Measurements from ENCODE around the gene VPS26C. TPM values are rescaled to one million over a fixed set of nuclear protein-coding genes. Genes with fewer than 3 reads are reported as not detected.

VPS26C gene
- polyA plus RNA-seq, 1 of the 3 experiments (the other 2 are of a cell fraction): 34.8 TPM

DNA sequence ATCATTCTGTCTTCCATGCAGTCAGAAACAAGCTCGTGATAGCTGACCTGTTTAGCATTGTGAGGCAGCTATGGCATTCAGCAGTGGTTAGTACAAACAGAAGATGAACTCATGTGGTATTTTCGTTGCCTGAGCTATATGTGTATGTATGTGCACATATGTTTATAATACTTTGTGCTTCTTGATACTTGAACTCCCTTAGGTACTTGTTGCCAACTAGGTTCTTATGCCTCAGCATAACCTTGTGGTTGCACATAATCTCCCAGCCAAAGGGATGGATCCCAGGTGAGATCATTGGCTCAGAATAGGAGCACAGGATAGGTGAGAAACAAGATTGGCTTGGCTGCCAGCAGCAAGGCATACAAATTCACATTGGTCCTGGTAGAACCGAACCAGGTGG is 86.1 kb downstream of the VPS26C start:
- no peak overlapping the region for H3K4me2 ChIP-seq
- no peak for DNase-seq
- H3K27me3 ChIP-seq (ENCODE audit: insufficient read depth): no peaks in the 10 kb centered on the region
- no peaks in the 10 kb centered on the region for H3K9me3 ChIP-seq
- TF ChIP-seq, protein P1, sequence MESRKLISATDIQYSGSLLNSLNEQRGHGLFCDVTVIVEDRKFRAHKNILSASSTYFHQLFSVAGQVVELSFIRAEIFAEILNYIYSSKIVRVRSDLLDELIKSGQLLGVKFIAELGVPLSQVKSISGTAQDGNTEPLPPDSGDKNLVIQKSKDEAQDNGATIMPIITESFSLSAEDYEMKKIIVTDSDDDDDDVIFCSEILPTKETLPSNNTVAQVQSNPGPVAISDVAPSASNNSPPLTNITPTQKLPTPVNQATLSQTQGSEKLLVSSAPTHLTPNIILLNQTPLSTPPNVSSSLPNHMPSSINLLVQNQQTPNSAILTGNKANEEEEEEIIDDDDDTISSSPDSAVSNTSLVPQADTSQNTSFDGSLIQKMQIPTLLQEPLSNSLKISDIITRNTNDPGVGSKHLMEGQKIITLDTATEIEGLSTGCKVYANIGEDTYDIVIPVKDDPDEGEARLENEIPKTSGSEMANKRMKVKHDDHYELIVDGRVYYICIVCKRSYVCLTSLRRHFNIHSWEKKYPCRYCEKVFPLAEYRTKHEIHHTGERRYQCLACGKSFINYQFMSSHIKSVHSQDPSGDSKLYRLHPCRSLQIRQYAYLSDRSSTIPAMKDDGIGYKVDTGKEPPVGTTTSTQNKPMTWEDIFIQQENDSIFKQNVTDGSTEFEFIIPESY (IDR thresholded peaks at IDR 0.05; ENCODE audit: borderline replicate concordance, low read depth): no peak
- TF ChIP-seq GATA2 (CRISPR knock-in tag; IDR thresholded peaks at IDR 0.05): no peak
- no peaks in the 10 kb centered on the region for H4K20me1 ChIP-seq (ENCODE audit: insufficient read depth)
- no peak overlapping the region for H2AFZ ChIP-seq (ENCODE audit: low read depth)
- ChIA-PET POLR2A (no interaction called here), CTCF (no interaction called here)
- 97% methylated on average over 3 of the region's 3 CpGs for WGBS (ENCODE audit: low lambda C conversion rate)
- H3K4me1 ChIP-seq (ENCODE audit: control insufficient read depth in 1 of 2, insufficient read depth in 2 of 2, low read depth in 1 of 2, low read length in 1 of 2): no peaks in the 10 kb centered on the region
- peaks cover 4% of the 10 kb centered on the region for H3F3A ChIP-seq (replicated peaks; ENCODE audit: insufficient read depth)
- no peak overlapping the region for H3K4me3 ChIP-seq (ENCODE audit: low read depth in 2 of 2, low read length in 1 of 2)
- peaks cover 54 to 68% of the 10 kb centered on the region in 2 experiments for H3K36me3 ChIP-seq (replicated peaks in 1 of 2; ENCODE audit: control insufficient read depth in 1 of 2, insufficient read depth in 2 of 2, low read length in 1 of 2)
- H3K9ac ChIP-seq: no peak overlapping the region
- H3K9me2 ChIP-seq: no peaks in the 10 kb centered on the region
- H3K27ac ChIP-seq (ENCODE audit: low read depth in 2 of 2, low read length in 1 of 2): no peak overlapping the region
- H3K79me2 ChIP-seq (ENCODE audit: insufficient read depth): peaks cover 11% of the 10 kb centered on the region

DNA sequence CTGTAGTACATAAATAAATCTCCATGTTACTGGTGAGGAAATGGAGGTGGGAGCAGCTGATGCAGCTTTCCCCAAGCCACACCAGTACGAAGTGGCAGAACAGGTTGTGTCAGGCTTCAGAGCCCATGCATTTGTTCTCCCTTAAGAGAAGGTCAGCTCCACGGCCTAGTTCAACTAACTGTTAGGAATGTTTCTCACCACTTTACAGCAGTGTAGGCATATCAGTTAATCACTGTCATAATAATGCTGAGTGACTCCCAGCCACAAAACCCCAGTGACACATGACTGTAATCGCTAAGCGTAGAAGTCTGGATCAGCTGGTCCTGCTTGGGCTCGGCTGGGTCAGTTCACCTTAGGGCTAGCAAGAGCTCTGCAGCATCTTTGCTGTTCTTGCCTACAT is 90.4 kb downstream of the VPS26C start:
- WGBS (ENCODE audit: low lambda C conversion rate): 96% methylated on average over 5 of the region's 5 CpGs
- Histone ChIP-seq H3K27ac (ENCODE audit: low read depth in 2 of 2, low read length in 1 of 2) (no peak overlapping the region), H3K9me2 (no peaks in the 10 kb centered on the region), H3K9me3 (no peaks in the 10 kb centered on the region), H3K27me3 (ENCODE audit: insufficient read depth) (no peaks in the 10 kb centered on the region), H3F3A (replicated peaks; ENCODE audit: insufficient read depth) (no peaks in the 10 kb centered on the region), H3K4me2 (no peak overlapping the region), H3K9ac (no peak overlapping the region), H3K4me1 (ENCODE audit: control insufficient read depth in 1 of 2, insufficient read depth in 2 of 2, low read depth in 1 of 2, low read length in 1 of 2) (no peaks in the 10 kb centered on the region; a peak in 1 of 4 replicates), H4K20me1 (ENCODE audit: insufficient read depth) (no peaks in the 10 kb centered on the region), H3K79me2 (ENCODE audit: insufficient read depth) (peaks cover 6% of the 10 kb centered on the region), H2AFZ (ENCODE audit: low read depth) (no peak overlapping the region), H3K4me3 (ENCODE audit: low read depth in 2 of 2, low read length in 1 of 2) (no peak overlapping the region), H3K36me3 (replicated peaks in 1 of 2; ENCODE audit: control insufficient read depth in 1 of 2, insufficient read depth in 2 of 2, low read length in 1 of 2) (peaks cover 50 to 74% of the 10 kb centered on the region in 2 experiments)
- TF ChIP-seq RCOR1 (IDR thresholded peaks at IDR 0.05; ENCODE audit: low read length): no peak
- no peak for TF ChIP-seq RFX5 (IDR thresholded peaks at IDR 0.05; ENCODE audit: low read length)
- TF ChIP-seq, protein P2, sequence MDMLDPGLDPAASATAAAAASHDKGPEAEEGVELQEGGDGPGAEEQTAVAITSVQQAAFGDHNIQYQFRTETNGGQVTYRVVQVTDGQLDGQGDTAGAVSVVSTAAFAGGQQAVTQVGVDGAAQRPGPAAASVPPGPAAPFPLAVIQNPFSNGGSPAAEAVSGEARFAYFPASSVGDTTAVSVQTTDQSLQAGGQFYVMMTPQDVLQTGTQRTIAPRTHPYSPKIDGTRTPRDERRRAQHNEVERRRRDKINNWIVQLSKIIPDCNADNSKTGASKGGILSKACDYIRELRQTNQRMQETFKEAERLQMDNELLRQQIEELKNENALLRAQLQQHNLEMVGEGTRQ (IDR thresholded peaks at IDR 0.05; ENCODE audit: borderline replicate concordance, low read depth, low read length): no peak
- TF ChIP-seq, protein P3, sequence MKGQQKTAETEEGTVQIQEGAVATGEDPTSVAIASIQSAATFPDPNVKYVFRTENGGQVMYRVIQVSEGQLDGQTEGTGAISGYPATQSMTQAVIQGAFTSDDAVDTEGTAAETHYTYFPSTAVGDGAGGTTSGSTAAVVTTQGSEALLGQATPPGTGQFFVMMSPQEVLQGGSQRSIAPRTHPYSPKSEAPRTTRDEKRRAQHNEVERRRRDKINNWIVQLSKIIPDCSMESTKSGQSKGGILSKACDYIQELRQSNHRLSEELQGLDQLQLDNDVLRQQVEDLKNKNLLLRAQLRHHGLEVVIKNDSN (IDR thresholded peaks at IDR 0.05; ENCODE audit: borderline replicate concordance, low read depth): no peak
- no peak for TF ChIP-seq TAF1 (IDR thresholded peaks at IDR 0.05; ENCODE audit: borderline replicate concordance, low read depth, low read length)
- TF ChIP-seq, protein P4, sequence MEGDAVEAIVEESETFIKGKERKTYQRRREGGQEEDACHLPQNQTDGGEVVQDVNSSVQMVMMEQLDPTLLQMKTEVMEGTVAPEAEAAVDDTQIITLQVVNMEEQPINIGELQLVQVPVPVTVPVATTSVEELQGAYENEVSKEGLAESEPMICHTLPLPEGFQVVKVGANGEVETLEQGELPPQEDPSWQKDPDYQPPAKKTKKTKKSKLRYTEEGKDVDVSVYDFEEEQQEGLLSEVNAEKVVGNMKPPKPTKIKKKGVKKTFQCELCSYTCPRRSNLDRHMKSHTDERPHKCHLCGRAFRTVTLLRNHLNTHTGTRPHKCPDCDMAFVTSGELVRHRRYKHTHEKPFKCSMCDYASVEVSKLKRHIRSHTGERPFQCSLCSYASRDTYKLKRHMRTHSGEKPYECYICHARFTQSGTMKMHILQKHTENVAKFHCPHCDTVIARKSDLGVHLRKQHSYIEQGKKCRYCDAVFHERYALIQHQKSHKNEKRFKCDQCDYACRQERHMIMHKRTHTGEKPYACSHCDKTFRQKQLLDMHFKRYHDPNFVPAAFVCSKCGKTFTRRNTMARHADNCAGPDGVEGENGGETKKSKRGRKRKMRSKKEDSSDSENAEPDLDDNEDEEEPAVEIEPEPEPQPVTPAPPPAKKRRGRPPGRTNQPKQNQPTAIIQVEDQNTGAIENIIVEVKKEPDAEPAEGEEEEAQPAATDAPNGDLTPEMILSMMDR (IDR thresholded peaks at IDR 0.05): no peak
- TF ChIP-seq, protein P5, sequence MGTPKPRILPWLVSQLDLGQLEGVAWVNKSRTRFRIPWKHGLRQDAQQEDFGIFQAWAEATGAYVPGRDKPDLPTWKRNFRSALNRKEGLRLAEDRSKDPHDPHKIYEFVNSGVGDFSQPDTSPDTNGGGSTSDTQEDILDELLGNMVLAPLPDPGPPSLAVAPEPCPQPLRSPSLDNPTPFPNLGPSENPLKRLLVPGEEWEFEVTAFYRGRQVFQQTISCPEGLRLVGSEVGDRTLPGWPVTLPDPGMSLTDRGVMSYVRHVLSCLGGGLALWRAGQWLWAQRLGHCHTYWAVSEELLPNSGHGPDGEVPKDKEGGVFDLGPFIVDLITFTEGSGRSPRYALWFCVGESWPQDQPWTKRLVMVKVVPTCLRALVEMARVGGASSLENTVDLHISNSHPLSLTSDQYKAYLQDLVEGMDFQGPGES (IDR thresholded peaks at IDR 0.05; ENCODE audit: low read depth, low read length): no peak
- TF ChIP-seq, protein P1 (IDR thresholded peaks at IDR 0.05; ENCODE audit: borderline replicate concordance, low read depth): no peak
- no peak for DNase-seq
- ChIA-PET POLR2A (no interaction called here), CTCF (no interaction called here)

All from SK-N-SH (cell line).